GM10248 (cell line): Measurements from ENCODE around the gene HTR3B.

Source experiments
- CTCF ChIA-PET: fragments of 300-600 bp; sonication (Branson Sonifier 250); formaldehyde crosslinking; extraction: SDS; loops from one replicate; lab custom pipeline; 2021; ENCODE audit warnings: antibody characterized with exemption; lab: Yijun Ruan, JAX
- POLR2A ChIA-PET: fragments of 350-650 bp; sonication (Branson Sonifier 250); formaldehyde crosslinking; extraction: SDS; loops from one replicate; lab custom pipeline; 2020; ENCODE audit warnings: antibody characterized with exemption; lab: Yijun Ruan, JAX
- DNase-seq: peaks from one replicate; pipeline ENCODE4 v3.0.0; 2012; ENCODE audit errors: extremely low spot score
- TF ChIP-seq, protein P1 (sequence below): IDR thresholded peaks from 2 replicates; pipeline ENCODE4 v1.5.1; 2012; ENCODE audit warnings: mild to moderate bottlenecking, low read depth; ENCODE audit errors: extremely low read depth, missing control alignments, control extremely low read depth

Gene HTR3B

DNA sequence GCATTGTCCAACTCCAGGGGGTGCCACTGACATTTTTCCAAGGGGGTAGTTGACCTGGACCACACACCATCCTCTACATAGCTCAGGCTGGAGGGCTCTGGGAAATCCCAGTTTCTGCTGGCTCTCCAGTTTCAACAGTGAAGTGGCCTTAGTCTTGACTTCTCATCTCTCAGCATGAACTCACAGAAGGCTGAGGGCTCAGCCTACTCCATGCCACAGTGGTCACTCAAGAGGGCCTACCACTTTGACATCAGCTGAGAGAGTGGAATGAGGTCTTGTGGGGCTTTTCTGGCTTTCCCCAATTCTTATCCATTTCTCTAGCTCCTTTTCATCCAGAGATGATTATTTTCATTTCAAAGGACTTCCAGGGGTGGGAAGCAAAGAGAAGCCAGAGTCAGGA is 77.7 kb downstream of the HTR3B start:
- TF ChIP-seq, protein P1, sequence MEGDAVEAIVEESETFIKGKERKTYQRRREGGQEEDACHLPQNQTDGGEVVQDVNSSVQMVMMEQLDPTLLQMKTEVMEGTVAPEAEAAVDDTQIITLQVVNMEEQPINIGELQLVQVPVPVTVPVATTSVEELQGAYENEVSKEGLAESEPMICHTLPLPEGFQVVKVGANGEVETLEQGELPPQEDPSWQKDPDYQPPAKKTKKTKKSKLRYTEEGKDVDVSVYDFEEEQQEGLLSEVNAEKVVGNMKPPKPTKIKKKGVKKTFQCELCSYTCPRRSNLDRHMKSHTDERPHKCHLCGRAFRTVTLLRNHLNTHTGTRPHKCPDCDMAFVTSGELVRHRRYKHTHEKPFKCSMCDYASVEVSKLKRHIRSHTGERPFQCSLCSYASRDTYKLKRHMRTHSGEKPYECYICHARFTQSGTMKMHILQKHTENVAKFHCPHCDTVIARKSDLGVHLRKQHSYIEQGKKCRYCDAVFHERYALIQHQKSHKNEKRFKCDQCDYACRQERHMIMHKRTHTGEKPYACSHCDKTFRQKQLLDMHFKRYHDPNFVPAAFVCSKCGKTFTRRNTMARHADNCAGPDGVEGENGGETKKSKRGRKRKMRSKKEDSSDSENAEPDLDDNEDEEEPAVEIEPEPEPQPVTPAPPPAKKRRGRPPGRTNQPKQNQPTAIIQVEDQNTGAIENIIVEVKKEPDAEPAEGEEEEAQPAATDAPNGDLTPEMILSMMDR = no peak
- ChIA-PET CTCF (interaction anchor here (1.1 kb wide), 1 partner anchor 295 kb away, joined by 3 read pairs; no protein-coding TSS in a partner anchor), POLR2A (no interaction called here)
- DNase-seq = no peak

DNA sequence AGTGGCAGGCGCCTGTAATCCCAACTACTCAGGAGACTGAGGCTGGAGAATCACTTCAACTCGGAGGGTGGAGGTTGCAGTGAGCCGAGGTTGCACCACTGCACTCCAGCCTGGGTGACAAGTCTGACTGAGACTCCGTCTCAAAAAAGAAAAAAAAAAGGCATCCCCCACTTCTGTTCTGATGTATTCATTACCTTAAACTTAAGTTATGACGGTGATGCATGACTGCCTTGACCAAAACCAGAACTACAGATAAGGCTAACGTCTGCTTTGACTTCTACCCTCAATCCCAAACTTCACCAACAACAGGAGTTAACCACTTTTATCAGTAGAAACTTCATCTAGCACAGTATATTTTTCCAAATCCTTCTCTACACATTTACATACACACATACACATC is 80.2 kb downstream of the HTR3B start:
- ChIA-PET POLR2A (no interaction called here), CTCF (no interaction called here)
- TF ChIP-seq, protein P1 = no peak
- DNase-seq = no peak

DNA sequence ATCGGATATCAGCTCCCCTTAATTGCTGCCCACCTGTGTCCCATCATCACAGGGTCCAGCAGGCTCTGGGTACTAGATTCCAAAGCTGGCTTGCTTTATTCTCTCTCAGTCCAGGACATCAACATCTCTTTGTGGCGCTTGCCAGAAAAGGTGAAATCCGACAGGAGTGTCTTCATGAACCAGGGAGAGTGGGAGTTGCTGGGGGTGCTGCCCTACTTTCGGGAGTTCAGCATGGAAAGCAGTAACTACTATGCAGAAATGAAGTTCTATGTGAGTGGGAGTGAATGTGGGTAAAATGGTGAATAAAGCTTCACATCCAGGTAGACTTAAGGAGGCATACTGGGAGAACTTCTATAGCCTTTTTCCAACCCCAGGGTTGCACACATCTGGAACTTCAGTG is 81.3 kb downstream of the HTR3B start:
- CTCF ChIA-PET = no interaction called here
- no peak for DNase-seq
- TF ChIP-seq, protein P1 = no peak
- POLR2A ChIA-PET = no interaction called here

DNA sequence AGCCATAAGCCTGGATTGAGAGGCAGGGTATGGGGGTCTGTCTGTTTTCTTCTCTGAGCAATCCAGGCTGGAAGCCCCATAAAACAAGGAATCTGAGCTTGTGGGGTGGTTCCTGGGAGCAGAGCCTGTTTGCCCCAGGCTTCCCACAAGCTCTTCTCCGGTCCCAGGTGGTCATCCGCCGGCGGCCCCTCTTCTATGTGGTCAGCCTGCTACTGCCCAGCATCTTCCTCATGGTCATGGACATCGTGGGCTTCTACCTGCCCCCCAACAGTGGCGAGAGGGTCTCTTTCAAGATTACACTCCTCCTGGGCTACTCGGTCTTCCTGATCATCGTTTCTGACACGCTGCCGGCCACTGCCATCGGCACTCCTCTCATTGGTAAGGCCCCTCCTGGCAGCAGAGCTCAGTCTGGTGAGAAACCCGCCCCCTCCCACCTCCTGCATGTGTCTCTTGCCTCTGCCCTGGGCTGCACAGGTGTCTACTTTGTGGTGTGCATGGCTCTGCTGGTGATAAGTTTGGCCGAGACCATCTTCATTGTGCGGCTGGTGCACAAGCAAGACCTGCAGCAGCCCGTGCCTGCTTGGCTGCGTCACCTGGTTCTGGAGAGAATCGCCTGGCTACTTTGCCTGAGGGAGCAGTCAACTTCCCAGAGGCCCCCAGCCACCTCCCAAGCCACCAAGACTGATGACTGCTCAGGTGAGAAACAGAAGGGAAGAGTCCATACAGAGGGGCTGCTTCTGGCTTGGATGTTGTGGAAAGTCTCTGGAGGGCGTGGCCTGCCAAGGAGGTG is 82.0 kb downstream of the HTR3B start:
- POLR2A ChIA-PET = no interaction called here
- CTCF ChIA-PET = no interaction called here
- no peak for DNase-seq
- TF ChIP-seq, protein P1 = no peak

DNA sequence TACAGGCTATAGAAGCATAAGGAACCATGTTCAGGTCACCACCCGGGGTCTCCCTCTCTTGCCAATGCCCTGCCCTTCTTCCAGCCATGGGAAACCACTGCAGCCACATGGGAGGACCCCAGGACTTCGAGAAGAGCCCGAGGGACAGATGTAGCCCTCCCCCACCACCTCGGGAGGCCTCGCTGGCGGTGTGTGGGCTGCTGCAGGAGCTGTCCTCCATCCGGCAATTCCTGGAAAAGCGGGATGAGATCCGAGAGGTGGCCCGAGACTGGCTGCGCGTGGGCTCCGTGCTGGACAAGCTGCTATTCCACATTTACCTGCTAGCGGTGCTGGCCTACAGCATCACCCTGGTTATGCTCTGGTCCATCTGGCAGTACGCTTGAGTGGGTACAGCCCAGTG is 84.8 kb downstream of the HTR3B start:
- ChIA-PET CTCF (no interaction called here), POLR2A (no interaction called here)
- TF ChIP-seq, protein P1 = no peak

DNA sequence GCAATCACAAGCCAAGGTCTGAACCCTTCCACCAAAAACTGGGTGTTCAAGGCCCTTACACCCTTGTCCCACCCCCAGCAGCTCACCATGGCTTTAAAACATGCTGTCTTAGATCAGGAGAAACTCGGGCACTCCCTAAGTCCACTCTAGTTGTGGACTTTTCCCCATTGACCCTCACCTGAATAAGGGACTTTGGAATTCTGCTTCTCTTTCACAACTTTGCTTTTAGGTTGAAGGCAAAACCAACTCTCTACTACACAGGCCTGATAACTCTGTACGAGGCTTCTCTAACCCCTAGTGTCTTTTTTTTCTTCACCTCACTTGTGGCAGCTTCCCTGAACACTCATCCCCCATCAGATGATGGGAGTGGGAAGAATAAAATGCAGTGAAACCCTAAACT is 85.3 kb downstream of the HTR3B start:
- no peak for DNase-seq
- POLR2A ChIA-PET = no interaction called here
- CTCF ChIA-PET = no interaction called here
- TF ChIP-seq, protein P1 = no peak

More for the DNA sequence above, 84.8 kb downstream of the HTR3B start:
- no peak for DNase-seq

DNA sequence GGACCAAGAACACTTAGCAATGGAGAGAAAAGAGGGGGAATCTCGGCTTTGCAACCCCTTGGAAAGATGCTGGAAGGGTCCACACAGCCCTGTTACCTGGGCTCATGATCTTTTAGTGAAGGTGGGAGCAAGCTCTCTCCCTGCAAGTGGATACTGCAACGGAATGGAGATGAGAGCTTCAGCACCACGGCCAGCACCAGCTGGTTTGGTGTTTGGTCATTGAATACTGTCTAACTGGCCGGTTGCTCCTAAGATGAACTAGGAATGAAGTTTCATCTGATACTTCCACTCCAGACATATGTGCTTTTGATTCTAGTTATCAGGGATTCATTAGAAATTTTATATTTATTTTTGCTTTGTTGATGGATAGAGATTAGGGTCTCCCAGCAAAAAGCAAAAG is 86.6 kb downstream of the HTR3B start:
- TF ChIP-seq, protein P1 = no peak
- ChIA-PET CTCF (interaction anchor here (6.2 kb wide), 1 partner anchor 270 kb away, joined by 80 read pairs; no protein-coding TSS in a partner anchor), POLR2A (no interaction called here)
- DNase-seq = no peak
